Testis (tissue), 3 donors: Measurements from ENCODE around the gene FRAT2. TPM values are rescaled to one million over a fixed set of nuclear protein-coding genes. Genes with fewer than 3 reads are reported as not detected.

ENCODE experiments used
- DNase-seq: peaks from one replicate; pipeline ENCODE4 v3.0.0-alpha.2; 2019
- H3K27ac ChIP-seq, 2 donors: fragments of 200-600 bp; sonication (generic); one replicate each; pipeline ENCODE4 v1.5.1; 2019
- H3K27me3 ChIP-seq: fragments of 200-600 bp; sonication (generic); one replicate; pipeline ENCODE4 v1.5.1; 2019
- H3K36me3 ChIP-seq: fragments of 200-600 bp; sonication (generic); one replicate; pipeline ENCODE4 v1.5.1; 2017; ENCODE audit warnings: low read depth; ENCODE audit errors: missing control alignments
- H3K4me1 ChIP-seq: fragments of 200-600 bp; sonication (generic); one replicate; pipeline ENCODE4 v1.5.1; 2019
- H3K4me3 ChIP-seq, 2 donors: fragments of 200-600 bp; sonication (generic); one replicate each; pipeline ENCODE4 v1.5.1; 2017 to 2019
- H3K9me3 ChIP-seq: fragments of 200-600 bp; sonication (generic); one replicate; pipeline ENCODE4 v1.5.1; 2017
- POLR2A ChIP-seq: fragments of 450-650 bp; IDR thresholded peaks from one replicate; pipeline ENCODE4 v1.6.1; 2017; ENCODE audit warnings: antibody characterized with exemption, mild to moderate bottlenecking, moderate library complexity
- WGBS, 2 donors: methylation state at CpG; one replicate each; pipeline ENCODE4 v1.1.5; 2018; 5-methylcytosine and 5-hydroxymethylcytosine counted together
- intact Hi-C: fragments of 100-400 bp; cut with DNase I; formaldehyde crosslinking; loops from one replicate; pipeline ENCODE4 v1.15.1; 2023; ENCODE audit warnings: low total_unique reads
- polyA plus RNA-seq: library from polyadenylated mRNA; stranded (reverse); fragments of 350-450 nt; fragmentation: Illumina TruSeq; extraction: RNeasy Lipid Tissue Mini Kit (QIAGEN cat#74804); gene quantifications from one replicate; pipeline ENCODE4 v1.2.3, GENCODE V29; 2014; ENCODE audit warnings: low read depth, low replicate concordance; ENCODE audit not compliant: insufficient read depth
- total RNA-seq, 2 donors: library from RNA; depleted of rRNA; stranded (reverse); fragments of >200 nt; gene quantifications; one replicate each; pipeline ENCODE4 v1.2.3, GENCODE V29; 2016
- TF ChIP-seq, protein P1 (sequence below), 3 experiments: fragments of 450-650 bp in 2 of 3; fragments of 200-600 bp in 1 of 3; sonication (generic) in 1 of 3; IDR thresholded peaks; one replicate each; pipeline ENCODE4 v1.5.1; 2016 to 2019; ENCODE audit warnings: antibody characterized with exemption in 3 of 3, mild to moderate bottlenecking in 2 of 3, moderate library complexity in 1 of 3

FRAT2 gene
- total and polyA plus RNA-seq, 3 donors from 2014 or later, result 18.8 to 37.0 (median 35.7) TPM

- H3K27me3 ChIP-seq, result no peaks in the 10 kb centered on the region
- no peaks in the 10 kb centered on the region for H3K36me3 ChIP-seq
- no peaks in the 10 kb centered on the region for H3K4me1 ChIP-seq
- H3K27ac ChIP-seq, result no peak overlapping the region
- 82 to 87% methylated on average over 7 of the region's 7 CpGs for WGBS, 2 donors
- intact Hi-C loops, result no loop called here
- no peaks in the 10 kb centered on the region for H3K9me3 ChIP-seq
- no peak for DNase-seq
- no peak overlapping the region for H3K4me3 ChIP-seq
- no peak for TF ChIP-seq POLR2A
- TF ChIP-seq, protein P1, sequence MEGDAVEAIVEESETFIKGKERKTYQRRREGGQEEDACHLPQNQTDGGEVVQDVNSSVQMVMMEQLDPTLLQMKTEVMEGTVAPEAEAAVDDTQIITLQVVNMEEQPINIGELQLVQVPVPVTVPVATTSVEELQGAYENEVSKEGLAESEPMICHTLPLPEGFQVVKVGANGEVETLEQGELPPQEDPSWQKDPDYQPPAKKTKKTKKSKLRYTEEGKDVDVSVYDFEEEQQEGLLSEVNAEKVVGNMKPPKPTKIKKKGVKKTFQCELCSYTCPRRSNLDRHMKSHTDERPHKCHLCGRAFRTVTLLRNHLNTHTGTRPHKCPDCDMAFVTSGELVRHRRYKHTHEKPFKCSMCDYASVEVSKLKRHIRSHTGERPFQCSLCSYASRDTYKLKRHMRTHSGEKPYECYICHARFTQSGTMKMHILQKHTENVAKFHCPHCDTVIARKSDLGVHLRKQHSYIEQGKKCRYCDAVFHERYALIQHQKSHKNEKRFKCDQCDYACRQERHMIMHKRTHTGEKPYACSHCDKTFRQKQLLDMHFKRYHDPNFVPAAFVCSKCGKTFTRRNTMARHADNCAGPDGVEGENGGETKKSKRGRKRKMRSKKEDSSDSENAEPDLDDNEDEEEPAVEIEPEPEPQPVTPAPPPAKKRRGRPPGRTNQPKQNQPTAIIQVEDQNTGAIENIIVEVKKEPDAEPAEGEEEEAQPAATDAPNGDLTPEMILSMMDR (IDR thresholded peaks at IDR 0.05), result no peak
Observed at GRCh38 chr10:97371696-97372095, 37.2 kb upstream of the FRAT2 start.

GRCh38 chr10:97367126-97367649 is 32.7 kb upstream of the FRAT2 start:
- WGBS, 2 donors, result 91 to 97% methylated on average over 7 to 12 of the region's 12 CpGs
- no peaks in the 10 kb centered on the region for H3K9me3 ChIP-seq
- no peaks in the 10 kb centered on the region for H3K36me3 ChIP-seq
- H3K4me1 ChIP-seq, result no peaks in the 10 kb centered on the region
- no peak overlapping the region for H3K27ac ChIP-seq
- H3K27me3 ChIP-seq, result no peaks in the 10 kb centered on the region
- DNase-seq, result no peak
- TF ChIP-seq POLR2A, result no peak
- TF ChIP-seq, protein P1 (IDR thresholded peaks at IDR 0.05), result no peak
- H3K4me3 ChIP-seq, result no peak overlapping the region
- intact Hi-C loops, result no loop called here

DNA sequence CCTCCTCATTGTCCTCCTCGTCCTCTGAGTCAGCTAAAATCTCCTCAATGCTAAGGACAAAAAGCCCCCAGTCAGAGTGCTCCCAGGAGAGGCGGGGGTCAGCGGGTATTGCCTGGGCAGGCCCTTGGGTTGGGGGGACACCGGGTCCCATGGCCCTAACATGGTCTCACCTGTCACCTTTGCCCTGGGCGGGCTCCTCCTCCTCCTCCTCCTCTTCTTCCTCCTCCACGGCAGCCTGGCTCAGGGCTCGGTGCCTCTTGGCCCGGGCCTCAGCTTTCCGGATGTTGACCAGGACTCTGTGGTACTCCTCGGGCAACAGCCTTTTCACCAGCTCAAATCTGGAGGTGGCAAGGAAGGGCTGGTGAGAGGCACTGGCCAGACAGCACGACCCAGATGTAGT is 32.0 kb upstream of the FRAT2 start:
- intact Hi-C loops, result no loop called here
- no peak for DNase-seq
- 81 to 90% methylated on average over 11 of the region's 11 CpGs for WGBS, 2 donors
- H3K27ac ChIP-seq, result no peak overlapping the region
- H3K36me3 ChIP-seq, result no peaks in the 10 kb centered on the region
- TF ChIP-seq POLR2A, result no peak
- TF ChIP-seq, protein P1 (IDR thresholded peaks at IDR 0.05), result no peak
- H3K9me3 ChIP-seq, result no peaks in the 10 kb centered on the region
- H3K27me3 ChIP-seq, result no peaks in the 10 kb centered on the region
- H3K4me1 ChIP-seq, result no peaks in the 10 kb centered on the region
- H3K4me3 ChIP-seq, result no peak overlapping the region

- TF ChIP-seq POLR2A, result no peak
- TF ChIP-seq, protein P1 (IDR thresholded peaks at IDR 0.05), result no peak
- 85 to 89% methylated on average over 19 of the region's 19 CpGs for WGBS, 2 donors
- no peaks in the 10 kb centered on the region for H3K4me1 ChIP-seq
- DNase-seq, result no peak
- H3K27me3 ChIP-seq, result no peaks in the 10 kb centered on the region
- H3K36me3 ChIP-seq, result no peaks in the 10 kb centered on the region
- no peak overlapping the region for H3K27ac ChIP-seq
- intact Hi-C loops, result no loop called here
- H3K9me3 ChIP-seq, result no peaks in the 10 kb centered on the region
- H3K4me3 ChIP-seq, result no peak overlapping the region
Observed at GRCh38 chr10:97365761-97366351, 31.3 kb upstream of the FRAT2 start.

DNA sequence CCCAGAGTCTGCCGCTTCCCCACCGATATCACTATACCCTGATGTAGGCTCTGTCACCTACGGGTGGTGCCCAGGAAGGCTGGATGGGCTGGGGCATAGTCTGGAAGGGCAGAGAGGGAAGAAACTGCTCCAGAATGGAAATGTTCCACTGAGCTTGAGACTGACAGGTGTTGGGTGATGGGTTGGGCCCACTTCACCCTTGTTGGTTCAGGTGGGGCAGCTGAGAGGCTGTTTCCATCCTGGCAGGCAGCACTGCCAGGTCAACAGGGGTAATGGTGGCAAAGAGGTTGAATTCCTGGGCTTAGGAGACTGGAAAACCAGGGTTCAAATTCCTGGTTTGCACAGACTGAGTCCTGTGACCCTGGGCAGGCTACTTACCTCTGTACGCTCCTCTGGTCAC is 28.5 kb upstream of the FRAT2 start:
- TF ChIP-seq, protein P1 (IDR thresholded peaks at IDR 0.05), result no peak
- no peak for TF ChIP-seq POLR2A
- 80 to 93% methylated on average over 2 to 4 of the region's 4 CpGs for WGBS, 2 donors
- no peak for DNase-seq
- Histone ChIP-seq H3K36me3 (no peaks in the 10 kb centered on the region), H3K4me1 (no peaks in the 10 kb centered on the region), H3K4me3 (no peak overlapping the region), H3K27me3 (no peaks in the 10 kb centered on the region), H3K27ac (no peak overlapping the region), H3K9me3 (no peaks in the 10 kb centered on the region)
- intact Hi-C loops, result no loop called here
